Natural killer cell (primary cell): ENCODE measurements around the gene HDGFL1. TPM values are rescaled to one million over a fixed set of nuclear protein-coding genes. Genes with fewer than 3 reads are reported as not detected.

Source experiments
- ATAC-seq, 3 donors: fragments of 150-1000 bp in 2 of 3; fragments of 200-7000 bp in 1 of 3; cut with Tn5 transposase; 1 replicate in 1 of 3; 2 replicates in 2 of 3; pipeline ENCODE4 v1.10.0; 2021; ENCODE audit warnings: mild to moderate bottlenecking in 2 of 3, moderate library complexity in 2 of 3
- DNase-seq, 2 donors: peaks; one replicate each; pipeline versions ENCODE4 v3.0.0 to v3.0.0-alpha.2; 2013 to 2021; ENCODE audit warnings: mixed read lengths in 1 of 2
- H3K27ac ChIP-seq: one replicate; pipeline ENCODE4 v1.5.1; 2013; ENCODE audit warnings: mild to moderate bottlenecking, low read length
- H3K27me3 ChIP-seq: one replicate; pipeline ENCODE4 v1.6.1; 2013; ENCODE audit warnings: low read length; ENCODE audit not compliant: control insufficient read depth, insufficient read depth
- H3K36me3 ChIP-seq: one replicate; pipeline ENCODE4 v1.6.1; 2013; ENCODE audit warnings: low read length; ENCODE audit not compliant: control insufficient read depth, insufficient read depth
- H3K4me1 ChIP-seq: one replicate; pipeline ENCODE4 v1.6.1; 2013; ENCODE audit warnings: low read length; ENCODE audit not compliant: control insufficient read depth, insufficient read depth
- H3K4me3 ChIP-seq: one replicate; pipeline ENCODE4 v1.5.1; 2013; ENCODE audit warnings: low read length
- H3K9me3 ChIP-seq: one replicate; pipeline ENCODE4 v1.6.1; 2013; ENCODE audit warnings: low read length; ENCODE audit not compliant: control insufficient read depth, insufficient read depth
- H3K27ac Mint-ChIP-seq, 2 donors: one replicate each; pipeline ENCODE4 v1.8.0; 2022; ENCODE audit warnings: mild to moderate bottlenecking in 2 of 2, mixed read lengths in 2 of 2, moderate library complexity in 1 of 2
- H3K27me3 Mint-ChIP-seq, 2 donors: one replicate each; pipeline ENCODE4 v1.8.0; 2022; ENCODE audit warnings: low read depth in 2 of 2, mixed read lengths in 2 of 2
- H3K36me3 Mint-ChIP-seq: one replicate; pipeline ENCODE4 v1.8.0; 2022; ENCODE audit warnings: mixed read lengths
- H3K4me1 Mint-ChIP-seq, 2 donors: one replicate each; pipeline ENCODE4 v1.8.0; 2022; ENCODE audit warnings: mixed read lengths in 2 of 2
- H3K4me3 Mint-ChIP-seq: one replicate; pipeline ENCODE4 v1.8.0; 2022; ENCODE audit warnings: mild to moderate bottlenecking, moderate library complexity, mixed read lengths
- H3K9me3 Mint-ChIP-seq, 2 donors: one replicate each; pipeline ENCODE4 v1.8.0; 2022; ENCODE audit warnings: mixed read lengths in 2 of 2
- WGBS: methylation state at CpG from one replicate; pipeline ENCODE4 v1.1.7; 2013; ENCODE audit warnings: missing lambda C conversion rate; ENCODE audit not compliant: insufficient coverage; 5-methylcytosine and 5-hydroxymethylcytosine counted together
- intact Hi-C: fragments of 100-400 bp; cut with micrococcal nuclease; formaldehyde crosslinking; loops from one replicate; pipeline ENCODE4 v1.14.2; 2022
- total RNA-seq, 4 donors: library from RNA; stranded (reverse); fragments of 120-200 nt in 1 of 4; gene quantifications; one replicate each; pipeline versions ENCODE4 v1.2.3 to v1.2.4, GENCODE V29; 2013 to 2022
- TF ChIP-seq, protein P1 (sequence below): fragments of 200-600 bp; IDR thresholded peaks from one replicate; pipeline ENCODE4 v1.8.0; 2022; ENCODE audit warnings: antibody characterized with exemption

HDGFL1 gene
- total RNA-seq, 3 donors from 2014 or later (not counting 1 experiment from before 2014, with no cell fraction given), result not detected

DNA sequence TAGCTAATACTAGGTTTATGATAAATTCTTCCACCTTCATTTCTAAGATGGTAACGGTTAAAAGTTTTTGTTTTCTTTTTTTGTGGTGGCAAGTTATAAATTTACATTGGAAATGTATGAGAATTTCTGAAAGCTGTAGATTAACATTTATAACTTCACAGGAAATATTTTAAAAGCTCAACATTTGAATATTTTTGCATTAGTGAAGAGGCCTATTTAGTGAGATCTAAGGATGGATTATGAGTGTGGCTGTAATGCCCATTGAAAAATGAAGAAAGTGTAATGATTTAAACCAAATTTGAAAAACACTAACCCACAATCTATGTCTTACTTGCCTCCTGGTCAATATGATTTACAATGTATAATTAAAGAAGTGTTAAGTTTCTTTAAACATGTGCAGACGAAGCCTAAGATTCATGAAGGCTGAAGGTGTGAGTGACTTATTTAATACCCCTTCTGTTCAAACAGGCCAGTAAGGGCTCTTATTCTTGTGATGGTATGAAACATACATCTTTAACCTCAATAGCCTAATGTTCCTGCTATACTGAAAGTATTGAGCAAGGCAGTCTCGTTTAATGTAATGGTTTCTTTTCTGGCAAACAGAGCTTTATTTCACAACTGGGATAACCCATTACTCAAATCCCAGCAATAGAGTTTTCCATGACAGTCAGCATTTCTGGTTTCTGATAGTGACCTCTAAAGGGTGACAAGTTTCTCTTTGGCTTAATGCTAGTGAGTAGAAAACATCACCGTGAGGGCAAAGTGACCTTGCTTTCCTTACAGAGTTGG lies 13.2 kb downstream of the HDGFL1 start:
- no peak overlapping the region for H3K27ac ChIP-seq
- no peaks in the 10 kb centered on the region for H3K4me1 ChIP-seq
- no peaks in the 10 kb centered on the region for H3K9me3 ChIP-seq
- no peaks in the 10 kb centered on the region for H3K36me3 Mint-ChIP-seq
- H3K27me3 ChIP-seq, result no peaks in the 10 kb centered on the region
- H3K27ac Mint-ChIP-seq, result no peak overlapping the region
- no peaks in the 10 kb centered on the region for H3K4me1 Mint-ChIP-seq
- H3K9me3 Mint-ChIP-seq, result peaks cover 0 to 3% of the 10 kb centered on the region in 2 donors
- TF ChIP-seq, protein P1, sequence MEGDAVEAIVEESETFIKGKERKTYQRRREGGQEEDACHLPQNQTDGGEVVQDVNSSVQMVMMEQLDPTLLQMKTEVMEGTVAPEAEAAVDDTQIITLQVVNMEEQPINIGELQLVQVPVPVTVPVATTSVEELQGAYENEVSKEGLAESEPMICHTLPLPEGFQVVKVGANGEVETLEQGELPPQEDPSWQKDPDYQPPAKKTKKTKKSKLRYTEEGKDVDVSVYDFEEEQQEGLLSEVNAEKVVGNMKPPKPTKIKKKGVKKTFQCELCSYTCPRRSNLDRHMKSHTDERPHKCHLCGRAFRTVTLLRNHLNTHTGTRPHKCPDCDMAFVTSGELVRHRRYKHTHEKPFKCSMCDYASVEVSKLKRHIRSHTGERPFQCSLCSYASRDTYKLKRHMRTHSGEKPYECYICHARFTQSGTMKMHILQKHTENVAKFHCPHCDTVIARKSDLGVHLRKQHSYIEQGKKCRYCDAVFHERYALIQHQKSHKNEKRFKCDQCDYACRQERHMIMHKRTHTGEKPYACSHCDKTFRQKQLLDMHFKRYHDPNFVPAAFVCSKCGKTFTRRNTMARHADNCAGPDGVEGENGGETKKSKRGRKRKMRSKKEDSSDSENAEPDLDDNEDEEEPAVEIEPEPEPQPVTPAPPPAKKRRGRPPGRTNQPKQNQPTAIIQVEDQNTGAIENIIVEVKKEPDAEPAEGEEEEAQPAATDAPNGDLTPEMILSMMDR, result no peak
- H3K4me3 ChIP-seq, result no peak overlapping the region
- intact Hi-C loops, result no loop called here
- H3K4me3 Mint-ChIP-seq, result no peak overlapping the region
- ATAC-seq, result no peak
- no peaks in the 10 kb centered on the region for H3K36me3 ChIP-seq
- 94% methylated on average over 2 of the region's 4 CpGs for WGBS
- no peak for DNase-seq
- H3K27me3 Mint-ChIP-seq, result no peaks in the 10 kb centered on the region

DNA sequence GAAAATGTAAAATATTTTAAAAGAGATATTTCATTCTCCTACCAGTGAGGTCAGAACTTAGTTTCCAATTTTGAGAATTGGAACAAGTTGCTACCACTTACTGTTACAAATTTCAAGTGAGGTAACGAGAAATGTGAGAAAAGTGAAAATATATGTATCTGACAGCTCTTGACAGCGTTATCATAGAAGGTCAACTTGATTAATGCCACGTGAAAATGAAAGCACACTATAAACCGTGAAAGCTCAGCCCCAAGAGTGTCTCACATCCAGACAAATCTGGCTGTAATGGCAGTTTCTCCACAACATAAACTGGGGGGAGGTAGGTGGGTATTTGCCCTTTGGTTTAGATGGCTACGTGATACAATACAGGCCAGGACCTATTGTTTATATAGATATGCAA lies 13.9 kb downstream of the HDGFL1 start:
- TF ChIP-seq, protein P1, result no peak
- H3K36me3 Mint-ChIP-seq, result no peaks in the 10 kb centered on the region
- H3K4me1 Mint-ChIP-seq, result no peaks in the 10 kb centered on the region
- H3K4me1 ChIP-seq, result no peaks in the 10 kb centered on the region
- H3K27me3 Mint-ChIP-seq, result no peaks in the 10 kb centered on the region
- no peak for ATAC-seq
- WGBS, result 74% methylated on average over 4 of the region's 5 CpGs
- peaks cover 0 to 3% of the 10 kb centered on the region in 2 donors for H3K9me3 Mint-ChIP-seq
- no peaks in the 10 kb centered on the region for H3K27me3 ChIP-seq
- no peaks in the 10 kb centered on the region for H3K9me3 ChIP-seq
- no peaks in the 10 kb centered on the region for H3K36me3 ChIP-seq
- H3K4me3 Mint-ChIP-seq, result no peak overlapping the region
- DNase-seq, result no peak
- intact Hi-C loops, result no loop called here
- no peak overlapping the region for H3K27ac Mint-ChIP-seq
- H3K27ac ChIP-seq, result no peak overlapping the region
- no peak overlapping the region for H3K4me3 ChIP-seq

DNA sequence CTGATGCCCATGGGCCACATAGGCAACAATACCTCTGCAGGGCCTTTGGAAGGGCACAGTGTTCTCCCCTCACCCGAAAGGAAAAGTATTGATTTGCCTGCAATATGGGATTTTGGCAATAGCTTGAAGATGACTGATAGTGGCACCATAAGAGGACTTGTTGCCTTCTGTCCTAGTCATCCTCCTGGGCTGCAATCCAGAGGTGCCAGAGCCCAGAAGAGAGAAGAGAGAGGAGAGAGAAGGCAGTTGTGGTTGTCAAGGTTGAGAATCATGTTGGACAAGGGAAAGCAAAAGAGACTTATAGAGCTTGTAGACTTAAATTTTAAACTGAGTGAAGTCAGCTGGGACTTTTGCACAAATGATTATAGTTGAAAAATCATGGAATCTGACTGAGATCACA lies 14.6 kb downstream of the HDGFL1 start:
- intact Hi-C loops, result no loop called here
- Histone ChIP-seq H3K27ac (no peak overlapping the region), H3K27me3 (no peaks in the 10 kb centered on the region), H3K4me1 (no peaks in the 10 kb centered on the region), H3K4me3 (no peak overlapping the region), H3K9me3 (no peaks in the 10 kb centered on the region), H3K36me3 (no peaks in the 10 kb centered on the region)
- Mint-ChIP-seq H3K27ac (no peak overlapping the region), H3K36me3 (no peaks in the 10 kb centered on the region), H3K4me1 (no peaks in the 10 kb centered on the region), H3K4me3 (no peak overlapping the region), H3K27me3 (no peaks in the 10 kb centered on the region), H3K9me3 (peaks cover 0 to 3% of the 10 kb centered on the region in 2 donors)
- WGBS, result 83% methylated on average over 1 of the region's 1 CpG
- ATAC-seq, result no peak
- DNase-seq, result no peak
- TF ChIP-seq, protein P1, result no peak

DNA sequence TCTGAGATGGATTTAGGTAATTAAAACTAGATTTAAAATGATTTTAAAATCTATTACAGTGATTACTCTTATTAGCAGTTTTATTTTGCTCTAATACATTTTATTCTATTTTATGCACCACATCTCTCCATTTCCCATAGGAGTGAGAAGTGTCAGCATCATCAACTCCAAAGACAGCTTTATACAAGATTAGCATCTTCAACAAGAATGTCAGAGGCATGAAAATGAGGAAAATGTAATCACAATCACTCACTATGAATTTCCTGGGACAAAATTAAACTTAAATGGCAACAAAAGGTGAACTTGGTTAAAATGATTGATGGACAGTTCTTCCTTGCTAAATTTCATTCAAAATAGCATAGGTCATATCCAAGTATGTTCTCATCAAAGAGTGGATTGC lies 19.8 kb downstream of the HDGFL1 start:
- no peak for ATAC-seq
- intact Hi-C loops, result no loop called here

More for the DNA sequence above, 19.8 kb downstream of the HDGFL1 start:
- no peak overlapping the region for H3K27ac Mint-ChIP-seq
- no peaks in the 10 kb centered on the region for H3K36me3 Mint-ChIP-seq
- H3K4me1 Mint-ChIP-seq, result no peaks in the 10 kb centered on the region
- Histone ChIP-seq H3K4me1 (no peaks in the 10 kb centered on the region), H3K9me3 (no peaks in the 10 kb centered on the region), H3K27me3 (no peaks in the 10 kb centered on the region), H3K4me3 (no peak overlapping the region), H3K27ac (no peak overlapping the region), H3K36me3 (no peaks in the 10 kb centered on the region)
- H3K4me3 Mint-ChIP-seq, result no peak overlapping the region
- peaks cover 0 to 7% of the 10 kb centered on the region in 2 donors for H3K9me3 Mint-ChIP-seq
- H3K27me3 Mint-ChIP-seq, result no peaks in the 10 kb centered on the region
- DNase-seq, result no peak
- TF ChIP-seq, protein P1, result no peak
